Stimulated activated CD8-positive, alpha-beta memory T cell treated with anti-CD3 and anti-CD28 coated beads, Interleukin-12 subunit alpha, Interleukin-12 subunit beta, amount 100 ng/mL, for 24 hours (primary cell): ENCODE results near the gene TIMM21.

ENCODE experiments used
- DNase-seq: peaks from one replicate; pipeline ENCODE4 v3.0.0-alpha.2; 2020; ENCODE audit errors: extremely low read depth

Gene TIMM21

GRCh38 chr18:74191577-74191976, 43.3 kb downstream of the TIMM21 start:
- DNase-seq = no peak

DNA sequence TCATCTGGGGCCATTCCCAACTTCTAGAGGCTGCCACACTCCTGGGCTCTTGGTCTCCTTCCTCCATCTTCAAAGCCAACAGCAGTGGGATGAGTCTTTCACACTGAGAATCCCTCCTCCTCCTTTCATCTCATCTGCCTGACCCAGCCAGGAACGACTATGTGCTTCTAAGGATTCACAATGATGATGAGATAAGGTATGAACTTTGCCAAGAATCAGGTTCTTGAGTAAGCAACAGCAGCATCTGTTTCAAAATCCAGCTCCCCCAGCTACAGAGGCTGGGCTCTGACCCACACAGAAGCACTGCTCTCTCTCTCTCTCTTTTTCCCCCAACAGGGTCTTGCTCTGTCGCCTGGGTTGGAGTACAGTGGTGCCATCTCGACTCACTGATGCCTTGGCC, 46.4 kb downstream of the TIMM21 start:
- DNase-seq = no peak

- no peak for DNase-seq
Observed at GRCh38 chr18:74196220-74197119, 48.1 kb downstream of the TIMM21 start.

GRCh38 chr18:74197705-74198341, 49.5 kb downstream of the TIMM21 start:
- DNase-seq = no peak

DNA sequence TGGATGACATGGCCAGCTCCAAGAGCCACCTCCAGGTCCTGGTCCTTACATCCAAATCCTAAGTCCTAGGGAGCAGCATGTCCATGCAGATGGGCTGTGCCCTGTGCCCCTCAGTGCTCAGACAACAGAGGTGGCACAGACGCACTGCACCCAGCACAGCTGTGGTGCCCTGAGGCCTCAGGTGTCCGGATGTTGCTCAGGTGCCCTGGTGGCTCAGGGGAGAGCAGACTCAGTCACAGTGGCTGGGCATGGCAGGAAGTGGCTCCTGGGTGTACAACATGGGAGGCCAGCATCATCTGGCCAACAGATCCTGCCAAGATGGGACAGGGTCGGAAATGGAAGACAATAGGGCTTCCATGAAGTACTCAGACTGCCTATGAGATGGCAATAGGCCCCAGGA, 50.1 kb downstream of the TIMM21 start:
- DNase-seq = no peak

- no peak for DNase-seq
Observed at GRCh38 chr18:74200780-74201179, 52.5 kb downstream of the TIMM21 start.

- DNase-seq = no peak
Observed at GRCh38 chr18:74203811-74204210, 55.5 kb downstream of the TIMM21 start.

GRCh38 chr18:74204526-74205152, 56.3 kb downstream of the TIMM21 start:
- DNase-seq = no peak
